Measurements from ENCODE around the gene SNTA1. TPM values are rescaled to one million over a fixed set of nuclear protein-coding genes. Genes with fewer than 3 reads are reported as not detected.

SNTA1 gene
- polyA plus RNA-seq, 1 donor (not counting 4 experiments of a cell fraction or from before 2014, with no cell fraction given) = 3.6 TPM

DNA sequence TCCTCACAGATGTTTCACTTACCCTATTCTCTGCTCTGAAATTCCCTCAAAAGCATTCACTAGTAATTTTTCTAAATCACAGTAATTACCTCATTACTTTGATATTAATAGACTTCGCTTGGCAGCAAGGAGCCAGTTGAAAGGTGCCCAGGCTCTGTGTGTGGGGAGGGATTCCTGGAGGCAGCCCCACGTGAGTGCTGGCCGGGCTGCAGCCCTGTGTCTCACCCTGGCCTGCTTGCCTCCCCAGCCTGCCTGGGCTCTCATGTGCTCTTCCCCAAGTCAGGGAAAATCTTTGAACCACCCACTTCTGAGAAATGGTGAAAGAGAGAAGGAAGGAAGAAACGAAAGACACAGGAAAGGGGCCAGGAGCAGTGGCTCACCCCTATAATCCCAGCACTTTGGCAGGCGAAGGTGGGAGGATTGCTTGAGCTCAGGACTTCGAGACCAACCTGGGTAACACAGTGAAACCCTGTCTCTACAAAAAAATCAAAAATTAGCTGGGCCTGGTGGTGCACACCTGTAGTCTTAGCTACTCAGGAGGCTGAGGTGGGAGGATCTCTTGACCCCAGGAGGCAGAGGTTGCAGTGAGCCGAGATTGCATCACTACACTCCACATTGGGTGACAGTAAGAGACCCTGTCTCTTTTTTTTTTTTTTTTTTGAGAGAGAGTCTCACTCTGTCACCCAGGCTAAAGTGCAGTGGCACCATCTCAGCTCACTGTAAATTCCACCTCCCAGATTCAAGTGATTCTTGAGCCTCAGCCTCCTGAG is 20.0 kb upstream of the SNTA1 start:
- H3K4me2 ChIP-seq (ENCODE audit: control insufficient read depth, extremely low read depth, insufficient read depth, low read depth, low read length) = no peak overlapping the region
- H4K20me1 ChIP-seq (ENCODE audit: control insufficient read depth, extremely low read depth, insufficient read depth, low read length) = no peaks in the 10 kb centered on the region
- no peak overlapping the region for H3K27ac ChIP-seq (ENCODE audit: control insufficient read depth, insufficient read depth, low read length)
- H3K36me3 ChIP-seq (ENCODE audit: control insufficient read depth in 2 of 2, extremely low read depth in 1 of 2, insufficient read depth in 2 of 2, low read length in 2 of 2) = no peaks in the 10 kb centered on the region
- TF ChIP-seq, protein P1, sequence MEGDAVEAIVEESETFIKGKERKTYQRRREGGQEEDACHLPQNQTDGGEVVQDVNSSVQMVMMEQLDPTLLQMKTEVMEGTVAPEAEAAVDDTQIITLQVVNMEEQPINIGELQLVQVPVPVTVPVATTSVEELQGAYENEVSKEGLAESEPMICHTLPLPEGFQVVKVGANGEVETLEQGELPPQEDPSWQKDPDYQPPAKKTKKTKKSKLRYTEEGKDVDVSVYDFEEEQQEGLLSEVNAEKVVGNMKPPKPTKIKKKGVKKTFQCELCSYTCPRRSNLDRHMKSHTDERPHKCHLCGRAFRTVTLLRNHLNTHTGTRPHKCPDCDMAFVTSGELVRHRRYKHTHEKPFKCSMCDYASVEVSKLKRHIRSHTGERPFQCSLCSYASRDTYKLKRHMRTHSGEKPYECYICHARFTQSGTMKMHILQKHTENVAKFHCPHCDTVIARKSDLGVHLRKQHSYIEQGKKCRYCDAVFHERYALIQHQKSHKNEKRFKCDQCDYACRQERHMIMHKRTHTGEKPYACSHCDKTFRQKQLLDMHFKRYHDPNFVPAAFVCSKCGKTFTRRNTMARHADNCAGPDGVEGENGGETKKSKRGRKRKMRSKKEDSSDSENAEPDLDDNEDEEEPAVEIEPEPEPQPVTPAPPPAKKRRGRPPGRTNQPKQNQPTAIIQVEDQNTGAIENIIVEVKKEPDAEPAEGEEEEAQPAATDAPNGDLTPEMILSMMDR (optimal IDR thresholded peaks at IDR 0.05 in 1 of 3, IDR thresholded peaks at IDR 0.05 in 1 of 3, conservative IDR thresholded peaks at IDR 0.05 in 1 of 3; ENCODE audit: extremely low read depth in 1 of 3, insufficient read depth in 2 of 3, low read length in 3 of 3) = no peak
- no peak for TF ChIP-seq EZH2 (IDR thresholded peaks at IDR 0.05; ENCODE audit: low read length)
- no peaks in the 10 kb centered on the region for H3K9me3 ChIP-seq (ENCODE audit: control insufficient read depth, low read depth, low read length)
- H3K27me3 ChIP-seq (ENCODE audit: control insufficient read depth, extremely low read depth, insufficient read depth, low read length) = no peaks in the 10 kb centered on the region
- H3K79me2 ChIP-seq (ENCODE audit: control insufficient read depth, insufficient read depth, low read length) = no peaks in the 10 kb centered on the region
- dilution Hi-C loops (cut with MboI; ENCODE audit: extremely low pct_ligation_motif_present, low sequenced_read_pairs) = no loop called here
- H3K4me3 ChIP-seq (ENCODE audit: control insufficient read depth in 2 of 3, extremely low read depth in 1 of 3, insufficient read depth in 2 of 3, low read depth in 1 of 3, low read length in 3 of 3) = no peak overlapping the region
- H3K4me1 ChIP-seq (ENCODE audit: control insufficient read depth, extremely low read depth, insufficient read depth, low read length) = no peaks in the 10 kb centered on the region
- no peaks in the 10 kb centered on the region for H3K9me1 ChIP-seq (ENCODE audit: control insufficient read depth, extremely low read depth, insufficient read depth, low read length)
- no peak overlapping the region for H3K9ac ChIP-seq (ENCODE audit: control insufficient read depth, extremely low read depth, insufficient read depth, low read length)
- no peak overlapping the region for H2AFZ ChIP-seq (ENCODE audit: control insufficient read depth, low read length)
- FAIRE-seq = no peak
- DNase-seq (ENCODE audit: low read depth, low spot score) = no peak

DNA sequence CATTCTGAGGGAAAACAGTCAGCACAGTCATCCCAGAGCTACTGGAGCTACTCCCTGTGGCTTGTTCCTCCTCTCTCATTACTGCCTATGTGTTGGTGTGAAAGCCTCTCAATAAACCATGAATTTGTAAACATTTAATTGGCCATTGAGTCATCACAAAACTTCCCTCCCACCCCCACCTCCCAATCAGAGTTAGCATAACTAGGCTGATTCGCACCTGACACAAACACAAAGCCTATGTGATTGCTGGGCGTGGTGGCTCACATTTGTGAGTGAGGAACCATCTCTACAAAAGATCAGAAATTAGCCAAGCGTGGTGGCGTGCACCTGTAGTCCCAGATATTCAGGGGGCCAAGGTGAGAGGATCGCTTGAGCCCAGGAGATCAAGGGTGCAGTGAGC is 17.1 kb upstream of the SNTA1 start:
- Histone ChIP-seq H3K27me3 (ENCODE audit: control insufficient read depth, extremely low read depth, insufficient read depth, low read length) (no peaks in the 10 kb centered on the region), H3K27ac (ENCODE audit: control insufficient read depth, insufficient read depth, low read length) (no peak overlapping the region), H3K9me3 (ENCODE audit: control insufficient read depth, low read depth, low read length) (no peaks in the 10 kb centered on the region), H3K4me3 (ENCODE audit: control insufficient read depth in 2 of 3, extremely low read depth in 1 of 3, insufficient read depth in 2 of 3, low read depth in 1 of 3, low read length in 3 of 3) (no peak overlapping the region), H2AFZ (ENCODE audit: control insufficient read depth, low read length) (no peak overlapping the region), H3K4me2 (ENCODE audit: control insufficient read depth, extremely low read depth, insufficient read depth, low read depth, low read length) (no peak overlapping the region), H3K4me1 (ENCODE audit: control insufficient read depth, extremely low read depth, insufficient read depth, low read length) (no peaks in the 10 kb centered on the region), H3K9me1 (ENCODE audit: control insufficient read depth, extremely low read depth, insufficient read depth, low read length) (no peaks in the 10 kb centered on the region), H4K20me1 (ENCODE audit: control insufficient read depth, extremely low read depth, insufficient read depth, low read length) (no peaks in the 10 kb centered on the region), H3K9ac (ENCODE audit: control insufficient read depth, extremely low read depth, insufficient read depth, low read length) (no peak overlapping the region), H3K36me3 (ENCODE audit: control insufficient read depth in 2 of 2, extremely low read depth in 1 of 2, insufficient read depth in 2 of 2, low read length in 2 of 2) (no peaks in the 10 kb centered on the region), H3K79me2 (ENCODE audit: control insufficient read depth, insufficient read depth, low read length) (no peaks in the 10 kb centered on the region)
- DNase-seq (ENCODE audit: low read depth, low spot score) (no peak), FAIRE-seq (no peak)
- dilution Hi-C loops (cut with MboI; ENCODE audit: extremely low pct_ligation_motif_present, low sequenced_read_pairs) = no loop called here
- no peak for TF ChIP-seq EZH2 (IDR thresholded peaks at IDR 0.05; ENCODE audit: low read length)
- TF ChIP-seq, protein P1 (optimal IDR thresholded peaks at IDR 0.05 in 1 of 3, IDR thresholded peaks at IDR 0.05 in 1 of 3, conservative IDR thresholded peaks at IDR 0.05 in 1 of 3; ENCODE audit: extremely low read depth in 1 of 3, insufficient read depth in 2 of 3, low read length in 3 of 3) = no peak
